T follicular helper cell (primary cell): Measurements from ENCODE around the gene YWHAQ.

Experiments used
- DNase-seq: peaks from one replicate; pipeline ENCODE4 v3.0.0-alpha.2; 2020; ENCODE audit warnings: low read depth

Gene YWHAQ

DNA sequence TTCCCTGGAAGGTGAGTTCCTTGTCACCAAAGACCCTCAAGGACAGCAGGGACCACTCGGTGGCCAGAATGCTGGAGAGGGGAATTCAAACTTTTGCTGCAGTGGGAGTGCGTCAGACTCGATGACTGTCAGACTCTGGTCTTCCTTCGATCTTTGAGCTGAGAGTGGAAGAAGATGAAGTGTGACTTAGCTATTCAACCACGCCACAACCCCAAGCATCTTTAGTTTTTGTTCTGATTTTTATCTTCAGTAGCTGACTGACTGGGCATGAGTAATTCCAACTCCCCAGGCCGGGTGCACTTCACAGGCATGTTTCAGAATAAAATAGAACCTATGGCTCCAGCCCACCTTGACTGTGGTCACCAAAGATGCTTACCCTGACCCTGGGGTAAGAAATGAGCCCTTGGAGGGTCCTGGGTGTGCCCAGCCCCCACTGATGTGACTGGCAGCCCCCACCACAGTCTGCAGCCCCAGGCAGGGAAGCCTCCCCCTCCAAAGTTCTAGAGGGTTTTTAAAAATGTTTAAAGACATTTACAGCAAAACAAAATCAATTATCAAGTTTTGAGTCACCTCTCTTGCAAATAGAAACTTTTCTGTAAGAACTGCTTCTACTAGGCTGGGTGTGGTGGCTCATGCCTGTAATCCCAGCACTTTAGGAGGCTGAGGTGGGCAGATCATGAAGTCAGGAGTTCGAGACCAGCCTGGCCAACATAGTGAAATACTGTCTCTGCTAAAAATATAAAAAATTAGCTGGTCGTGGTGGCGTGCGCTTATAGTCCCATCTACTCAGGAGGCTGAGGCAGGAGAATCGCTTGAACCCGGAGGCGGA lies 24.9 kb upstream of the YWHAQ start:
- no peak for DNase-seq

DNA sequence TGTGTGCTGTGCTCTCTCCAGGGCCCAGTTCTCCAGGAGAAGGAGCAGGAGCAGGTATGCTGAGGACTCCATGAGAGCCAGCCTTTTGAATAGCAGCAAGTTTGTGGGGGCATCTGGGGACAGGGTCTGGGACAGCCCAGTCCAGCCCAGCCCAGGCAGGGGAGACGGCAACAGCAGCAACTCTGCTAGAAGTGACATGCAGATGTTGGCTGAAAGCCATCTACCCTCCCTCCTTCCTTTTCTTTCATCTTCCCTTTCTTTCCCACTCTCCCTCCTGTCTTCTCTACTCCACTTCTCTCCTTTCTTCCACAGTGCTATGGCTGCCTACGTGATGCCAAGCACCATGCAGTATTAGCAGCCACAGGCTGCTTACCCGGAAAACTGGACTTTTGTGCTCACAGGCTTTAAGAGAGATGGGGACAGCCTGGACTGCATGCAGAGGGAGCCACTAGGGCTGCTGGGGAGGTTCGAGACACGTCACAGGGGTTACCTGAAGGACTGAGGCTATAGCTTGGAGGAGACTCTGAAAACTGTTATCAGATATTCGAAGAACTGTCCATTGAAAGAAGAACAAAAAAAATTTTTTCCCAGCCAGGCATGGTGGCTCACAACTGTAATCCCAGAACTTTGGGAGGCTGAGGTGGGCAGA lies 23.8 kb upstream of the YWHAQ start:
- DNase-seq = no peak

DNA sequence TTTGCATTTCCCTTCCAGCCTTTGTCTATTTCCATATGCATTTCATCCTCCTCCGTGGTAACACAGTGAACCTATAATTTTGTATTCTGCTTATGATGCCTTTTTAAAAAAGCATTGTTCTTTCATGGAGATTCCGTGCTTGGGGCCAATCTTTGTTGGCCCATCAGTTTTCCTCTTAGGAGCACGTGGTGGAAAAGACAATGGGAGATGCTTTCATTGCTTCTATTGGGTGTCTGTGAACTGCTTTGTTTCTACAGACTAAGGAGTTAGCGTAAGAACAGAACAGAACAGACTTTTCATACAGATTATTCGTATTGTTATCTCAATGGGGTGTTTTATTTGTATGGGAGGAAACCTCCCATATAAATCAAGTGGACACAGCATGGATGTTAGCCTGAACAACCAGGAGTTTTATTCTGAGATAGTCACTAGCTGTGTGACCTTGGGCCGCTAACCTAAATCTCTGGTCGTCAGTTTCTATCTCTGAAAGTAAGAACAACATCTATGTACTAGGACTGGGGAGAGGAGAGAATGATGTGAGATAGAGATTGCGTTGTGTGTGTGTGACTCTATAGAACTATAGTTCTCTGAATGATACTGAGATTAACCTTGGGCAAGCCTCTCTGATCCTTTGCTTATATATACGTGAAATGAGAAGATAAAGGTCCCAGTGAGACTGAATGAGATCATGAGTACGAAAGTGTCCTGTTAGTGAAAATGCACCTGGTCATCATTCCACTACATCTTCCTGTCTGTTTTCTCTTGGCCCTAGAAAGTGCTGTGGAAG lies 22.9 kb upstream of the YWHAQ start:
- DNase-seq = no peak

DNA sequence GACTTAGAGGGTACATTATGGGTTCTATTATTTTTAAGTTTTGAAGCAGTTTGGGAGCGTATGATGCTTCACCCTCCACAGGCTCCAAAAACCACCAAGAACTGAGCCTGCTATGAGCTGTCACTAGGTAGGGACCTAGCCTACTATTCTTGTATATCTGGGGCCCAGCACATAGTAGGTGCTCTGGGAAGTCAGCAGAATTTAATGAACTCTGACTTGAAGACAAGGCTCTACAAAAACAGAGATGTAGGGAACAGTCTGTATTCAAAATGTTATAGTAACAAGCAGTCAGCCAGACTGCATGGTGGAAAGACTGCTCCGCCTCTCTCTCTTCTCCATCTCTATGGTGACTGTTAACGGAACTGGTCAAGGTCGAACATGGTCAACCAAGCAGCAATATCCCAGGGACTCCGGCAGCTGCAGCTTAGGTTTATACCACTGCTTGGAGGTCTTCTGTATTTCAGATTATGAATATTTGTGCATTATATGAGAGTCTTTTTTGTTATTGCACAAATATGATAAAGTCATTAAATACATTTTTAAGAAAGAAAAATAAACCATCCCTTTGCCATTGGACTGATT lies 22.2 kb upstream of the YWHAQ start:
- DNase-seq = no peak

DNA sequence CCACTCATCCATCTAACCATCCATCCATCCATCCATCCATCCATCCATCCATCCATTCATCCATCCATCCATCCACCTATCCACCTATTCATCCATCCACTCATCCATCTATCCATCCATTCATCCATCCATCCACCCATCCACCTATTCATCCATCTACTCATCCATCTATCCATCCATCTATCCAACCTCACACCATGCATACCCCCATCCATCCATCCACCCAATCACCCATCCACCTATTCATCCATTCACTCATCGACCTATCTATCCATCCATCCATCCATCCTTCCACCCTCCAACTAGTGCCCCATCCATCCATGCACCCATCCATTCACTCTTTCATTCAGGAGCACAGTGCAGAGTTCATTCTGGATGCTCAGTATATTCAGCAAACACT lies 21.5 kb upstream of the YWHAQ start:
- DNase-seq = no peak

DNA sequence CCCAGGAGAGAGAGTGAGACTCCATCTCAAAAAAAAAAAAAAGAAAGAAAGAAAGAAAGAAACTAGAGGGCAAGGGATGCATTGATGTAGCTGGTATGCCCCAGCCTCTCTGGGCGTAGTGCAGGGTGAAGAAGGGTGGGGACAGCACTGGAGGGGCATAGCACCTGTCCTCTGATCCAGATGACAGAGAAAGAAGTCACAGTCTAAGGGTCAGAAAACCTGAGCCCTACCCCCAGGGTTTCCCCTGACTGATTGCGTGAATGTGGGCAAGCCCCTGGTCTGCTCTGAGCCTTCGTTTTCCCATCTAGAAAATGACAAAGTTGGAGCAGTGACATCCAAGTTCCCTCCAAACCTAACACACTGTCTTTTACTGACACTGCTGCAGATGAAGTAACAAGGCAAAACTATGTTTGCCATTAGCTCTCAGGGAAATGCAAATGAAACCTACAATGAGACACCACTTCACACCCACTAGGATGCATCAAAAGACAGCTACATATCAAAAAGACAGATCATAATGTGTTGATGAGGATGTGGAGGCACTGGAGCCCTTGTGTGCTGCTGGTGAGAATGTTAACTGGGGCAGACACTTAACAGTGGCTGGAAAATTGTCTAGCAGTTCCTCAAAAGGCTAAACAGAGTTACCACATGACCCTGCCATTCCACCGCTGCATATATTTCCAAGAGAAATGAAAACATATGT lies 19.5 kb upstream of the YWHAQ start:
- DNase-seq = no peak

DNA sequence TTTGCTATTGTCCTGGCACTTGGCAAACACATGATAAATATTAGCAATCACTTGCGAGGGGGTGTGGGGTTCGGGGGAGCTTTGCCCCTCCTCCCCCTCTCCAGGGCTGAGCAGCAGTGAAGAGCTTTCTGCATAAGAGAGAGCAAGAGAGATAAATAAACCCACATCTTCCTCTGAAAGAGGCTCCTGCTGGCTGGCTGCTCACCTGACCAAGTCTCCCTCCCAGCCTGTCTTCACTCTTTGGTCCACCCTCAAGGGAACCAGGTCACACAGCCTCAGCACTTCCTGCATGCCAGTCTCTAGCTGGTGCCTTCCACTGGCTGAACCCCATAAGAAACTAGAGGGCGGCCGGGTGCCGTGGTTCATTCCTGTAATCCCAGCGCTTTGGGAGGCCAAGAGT lies 18.5 kb upstream of the YWHAQ start:
- DNase-seq = no peak

DNA sequence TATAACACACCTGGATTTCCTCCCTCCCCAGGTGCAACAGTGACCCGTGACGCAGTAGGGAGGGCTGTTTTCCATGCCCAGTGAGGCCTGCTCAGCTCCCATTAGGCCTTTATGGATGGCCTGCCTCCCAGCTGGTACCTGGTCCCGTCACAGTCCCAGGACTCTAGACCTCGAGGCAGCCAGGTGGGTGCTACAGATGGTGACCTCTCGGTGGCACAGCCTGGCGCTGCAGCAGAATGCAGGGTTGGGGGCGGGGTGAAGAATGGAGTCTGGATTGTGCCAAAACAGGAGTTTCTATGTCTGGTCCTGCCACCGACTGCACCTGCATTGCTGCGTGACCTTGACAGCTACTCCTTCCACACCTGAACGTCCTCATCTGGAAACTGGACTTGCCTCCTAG lies 18.0 kb upstream of the YWHAQ start:
- no peak for DNase-seq

DNA sequence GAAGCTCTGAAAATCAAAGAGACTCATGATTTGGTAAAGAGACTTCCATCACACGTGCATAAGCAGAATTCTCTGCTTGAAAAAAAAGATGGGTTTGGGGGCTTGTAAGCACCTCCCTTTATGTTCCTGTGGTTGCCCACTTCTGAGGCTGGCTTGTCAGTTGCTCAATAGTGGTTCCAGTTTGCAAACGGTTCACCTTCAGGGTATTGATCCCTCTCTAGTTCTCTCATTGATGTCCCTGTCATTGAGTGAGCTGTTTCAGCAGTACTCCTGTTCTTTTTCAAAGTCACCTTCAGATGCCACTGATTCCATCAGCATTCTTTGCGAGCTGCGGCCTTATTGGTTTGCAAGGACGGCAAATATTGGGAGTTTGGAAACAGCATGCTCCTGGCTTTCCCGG lies 17.1 kb upstream of the YWHAQ start:
- DNase-seq = no peak

DNA sequence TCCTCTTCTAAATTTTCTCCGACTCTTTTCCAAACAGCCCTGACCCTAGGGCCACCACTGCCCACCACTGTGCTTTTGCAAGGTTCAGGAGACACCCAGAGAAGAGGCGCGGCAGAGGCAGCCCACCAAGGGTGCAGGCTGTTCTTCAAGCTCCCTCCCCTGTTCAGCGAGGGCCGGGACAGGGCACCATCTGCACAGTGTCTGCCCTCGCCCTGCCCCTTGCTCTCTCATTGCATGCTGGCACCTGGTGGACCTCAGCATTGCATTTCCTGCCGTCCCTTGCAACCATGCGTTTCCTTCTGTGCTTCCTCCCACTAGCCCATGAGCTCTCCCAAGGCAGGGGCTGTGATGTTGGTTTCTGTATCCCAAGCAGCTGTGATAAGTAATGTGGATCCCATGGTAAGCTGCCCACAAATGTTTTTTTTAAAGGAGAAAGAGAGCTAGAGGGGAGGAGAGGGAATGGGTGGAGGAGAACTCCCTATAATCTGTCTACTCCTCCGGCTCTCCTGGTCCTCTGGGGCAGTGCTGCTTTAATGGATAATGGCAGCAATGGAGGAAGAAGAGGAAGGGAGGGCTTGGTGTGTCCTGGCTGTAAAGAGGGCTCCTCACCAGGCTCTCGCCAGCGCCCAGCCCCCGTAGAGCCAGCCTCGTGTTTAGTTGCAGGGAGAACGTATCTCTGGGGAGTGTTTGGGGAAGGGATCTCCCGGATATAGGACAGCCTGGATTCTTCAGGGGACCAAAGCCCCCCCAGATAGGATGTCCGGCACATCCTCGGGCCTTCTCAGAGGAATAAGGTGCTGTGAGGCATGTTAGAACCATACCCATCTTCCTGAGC lies 15.6 kb upstream of the YWHAQ start:
- no peak for DNase-seq

DNA sequence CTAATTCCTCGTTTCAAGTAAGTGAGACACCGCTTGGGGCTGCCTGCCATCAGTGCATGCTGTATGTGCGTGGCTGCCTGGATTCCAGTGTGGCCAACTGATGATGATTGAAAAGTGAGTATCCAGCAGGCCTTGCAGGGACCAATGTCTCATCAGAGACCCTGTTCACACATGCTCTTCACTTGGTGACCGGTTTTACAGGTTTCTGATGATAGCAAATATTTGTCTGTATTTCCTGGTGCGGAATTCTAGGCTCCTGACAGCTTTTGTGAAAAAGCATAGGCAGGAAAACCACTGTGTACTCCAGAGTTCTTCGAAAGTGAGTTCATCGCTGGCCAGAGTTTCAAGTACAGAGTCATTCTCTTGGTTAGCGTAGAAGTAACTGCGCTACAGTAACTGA lies 13.8 kb upstream of the YWHAQ start:
- DNase-seq = no peak

DNA sequence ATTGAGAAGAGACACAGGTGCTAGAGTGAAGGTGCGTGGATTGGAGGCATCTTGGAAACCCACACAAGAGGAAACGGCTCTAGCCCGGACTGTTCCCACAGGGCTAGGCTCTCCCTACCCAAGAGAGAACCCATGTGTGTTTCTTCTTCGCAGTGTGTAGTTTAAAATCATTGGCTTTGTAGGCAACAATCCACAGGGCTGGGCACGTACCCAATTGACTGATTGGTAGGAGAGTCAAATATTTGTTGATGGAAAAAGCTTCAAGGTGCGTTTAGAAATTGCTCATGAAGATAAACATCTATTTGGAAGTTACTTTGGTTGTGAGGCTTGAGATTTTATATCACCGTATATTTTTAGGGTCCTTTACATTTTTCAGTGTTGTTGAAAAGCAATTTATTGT lies 13.2 kb upstream of the YWHAQ start:
- no peak for DNase-seq

DNA sequence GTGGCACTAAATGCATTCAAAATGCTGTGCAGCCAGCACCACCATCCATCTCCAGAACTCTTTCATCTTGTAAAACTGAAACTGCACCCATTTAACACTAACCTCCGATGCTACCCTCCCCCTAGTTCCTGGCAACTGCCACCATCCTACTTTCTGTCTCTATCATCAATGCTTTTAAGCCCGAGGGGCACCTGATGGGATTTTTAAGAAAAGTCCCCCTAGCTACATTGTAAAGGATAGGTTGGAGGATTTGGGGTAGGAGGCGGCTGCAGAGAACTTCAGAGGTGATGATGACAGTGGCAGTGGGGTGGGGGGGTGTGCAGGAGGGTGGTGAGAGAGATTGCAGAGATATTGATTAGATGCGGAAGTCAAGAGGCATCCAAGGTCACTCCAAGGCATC lies 10.8 kb upstream of the YWHAQ start:
- no peak for DNase-seq

DNA sequence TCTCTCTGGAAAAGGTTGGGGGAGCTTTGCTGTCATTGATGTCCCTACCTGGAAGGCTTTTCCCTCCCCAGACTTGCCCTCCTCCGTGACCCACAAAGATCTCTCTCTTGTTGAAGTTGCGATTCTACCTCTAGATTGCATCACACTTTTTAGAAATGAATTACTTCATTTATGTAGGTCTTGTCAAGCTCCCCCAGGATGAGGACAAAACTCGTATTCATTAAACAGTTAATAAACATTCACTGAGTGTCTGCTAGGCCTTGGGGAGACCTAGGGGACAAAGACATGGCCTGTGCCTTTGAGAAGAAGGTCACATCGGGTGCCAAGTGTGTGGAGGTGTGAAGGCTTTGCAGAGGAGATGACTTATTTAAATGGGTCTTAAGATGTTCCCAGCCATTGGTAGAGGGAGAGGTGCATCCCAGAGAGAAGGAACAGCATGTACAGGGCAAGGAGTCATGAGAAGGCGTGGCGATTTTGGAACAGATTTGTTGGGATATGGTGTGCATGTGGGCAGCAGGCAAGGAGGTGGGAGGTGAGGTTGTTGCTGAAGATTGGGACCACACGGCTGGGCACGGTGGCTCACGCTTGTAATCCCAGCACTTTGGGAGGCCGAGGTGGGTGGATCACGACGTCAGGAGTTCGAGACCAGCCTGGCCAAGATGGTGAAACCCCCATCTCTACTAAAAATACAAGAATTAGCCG lies 9.8 kb upstream of the YWHAQ start:
- no peak for DNase-seq

DNA sequence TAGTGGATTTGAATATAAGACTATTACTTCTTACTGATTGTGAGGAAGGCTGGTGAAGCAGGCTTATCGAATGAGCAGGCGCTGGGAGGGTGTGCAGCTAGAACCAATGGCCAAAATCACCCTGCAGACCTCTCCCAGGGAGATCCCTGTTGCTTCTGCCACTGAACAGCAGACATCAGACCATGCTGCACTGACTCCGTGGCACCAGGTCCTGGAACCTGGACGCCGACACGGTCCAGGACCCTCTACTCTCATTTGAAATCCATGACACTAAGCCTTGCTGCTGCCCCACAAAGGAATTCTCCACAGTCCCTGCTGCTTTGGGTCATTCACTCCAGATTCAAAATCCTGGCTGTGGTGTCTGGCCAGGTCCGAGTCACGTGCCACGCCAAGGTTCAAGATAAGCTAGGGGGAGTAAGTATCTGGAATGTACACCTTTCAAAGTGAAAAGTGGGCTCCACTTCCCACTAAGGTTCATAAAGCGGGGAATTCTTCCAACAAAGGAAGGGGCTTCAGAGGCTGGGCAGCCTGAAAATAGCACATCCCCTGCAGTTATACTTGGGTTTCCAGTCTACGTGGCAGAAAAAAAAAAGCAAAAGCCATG lies 9.0 kb upstream of the YWHAQ start:
- DNase-seq = no peak

DNA sequence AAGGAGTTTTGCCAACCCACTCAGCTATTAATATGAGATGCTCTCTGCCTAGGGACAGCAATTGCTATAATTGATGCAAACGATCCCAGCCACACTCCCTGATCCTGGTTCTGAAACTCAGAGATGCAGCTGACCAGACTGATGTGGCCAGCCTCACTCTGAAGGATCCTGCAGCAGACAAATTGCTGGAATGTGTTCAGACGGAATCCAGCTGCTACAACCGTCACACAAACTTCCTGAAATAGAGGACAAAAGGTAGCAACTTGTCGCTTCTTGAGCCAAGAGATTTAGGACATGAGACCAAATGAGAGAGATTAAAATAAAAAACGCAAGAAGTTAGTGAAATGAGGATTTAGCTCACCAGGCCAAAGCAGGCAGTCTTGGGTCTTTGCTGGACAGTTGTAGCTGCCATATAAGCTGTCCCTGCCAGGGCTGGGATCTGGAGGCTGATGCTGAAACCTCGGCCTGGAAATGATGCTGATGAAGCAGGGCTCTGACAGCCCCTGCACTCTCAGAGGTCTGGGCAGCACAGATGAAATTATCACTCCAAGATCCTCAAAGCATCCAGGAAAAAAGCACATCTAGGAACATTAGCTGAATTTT lies 8.3 kb upstream of the YWHAQ start:
- DNase-seq = no peak

DNA sequence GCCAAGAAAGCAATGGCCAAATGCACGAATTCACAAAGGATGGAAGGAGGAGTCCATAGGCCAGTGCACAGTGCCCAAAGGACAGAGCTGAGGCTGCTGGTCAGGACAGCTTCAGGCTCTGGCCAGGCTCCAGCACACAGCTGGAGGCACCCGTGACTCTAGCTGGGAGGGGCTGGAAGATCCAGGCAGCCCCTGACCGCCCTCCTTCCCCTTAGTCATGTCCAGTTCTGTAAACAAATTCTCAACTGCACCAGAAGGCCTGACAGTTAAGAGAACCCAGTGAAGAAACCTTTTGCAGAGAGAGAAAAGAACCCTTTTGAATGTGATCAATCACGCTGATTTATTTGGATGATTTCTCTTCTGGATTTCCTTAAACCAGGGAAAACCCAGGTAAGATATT lies 7.7 kb upstream of the YWHAQ start:
- DNase-seq = no peak

DNA sequence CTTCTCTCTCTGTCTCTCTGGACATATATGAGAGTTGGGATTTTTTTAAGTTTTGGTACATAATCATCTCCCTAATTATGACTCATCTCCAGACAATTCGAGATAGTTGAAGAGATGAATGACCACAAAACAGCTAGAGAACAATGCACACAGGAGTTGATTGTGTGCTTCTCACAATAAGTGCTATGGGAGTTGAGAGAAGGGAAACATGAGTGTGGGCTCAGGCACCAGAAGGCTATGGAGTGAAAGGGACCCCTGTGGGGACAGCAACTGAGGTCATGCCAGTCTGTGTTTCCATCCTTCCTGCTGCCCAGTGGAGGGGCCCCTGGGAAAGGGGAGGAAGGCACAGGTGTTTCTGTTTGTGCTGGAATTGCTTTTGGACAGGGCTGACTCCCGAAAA lies 6.5 kb upstream of the YWHAQ start:
- no peak for DNase-seq

DNA sequence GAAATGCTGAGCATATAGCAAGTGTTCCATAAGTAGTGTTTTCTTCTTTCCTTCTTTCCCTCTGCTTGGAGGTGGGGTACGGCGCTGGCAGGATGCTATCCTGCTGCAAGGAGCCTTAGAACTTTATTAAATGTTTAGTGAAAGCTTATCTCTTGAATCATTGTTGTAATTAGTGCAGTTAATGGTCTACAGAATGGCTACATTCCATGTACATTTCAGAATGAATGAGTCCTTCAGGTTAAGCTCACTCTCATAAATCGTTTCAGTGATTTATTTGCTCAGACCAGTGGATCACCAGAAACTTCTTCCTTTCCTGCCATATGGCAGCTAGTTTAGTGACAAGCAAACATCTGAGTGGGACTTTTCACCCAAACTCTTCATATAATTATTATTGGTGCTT lies 3.3 kb upstream of the YWHAQ start:
- no peak for DNase-seq
